ENCODE data around the gene TRPM4.
"Not testable (repeated sequence)": the region's sequence is repeated elsewhere in the genome, so short reads cannot be mapped to it uniquely, and the experiment has no call there.

TRPM4 gene

DNA sequence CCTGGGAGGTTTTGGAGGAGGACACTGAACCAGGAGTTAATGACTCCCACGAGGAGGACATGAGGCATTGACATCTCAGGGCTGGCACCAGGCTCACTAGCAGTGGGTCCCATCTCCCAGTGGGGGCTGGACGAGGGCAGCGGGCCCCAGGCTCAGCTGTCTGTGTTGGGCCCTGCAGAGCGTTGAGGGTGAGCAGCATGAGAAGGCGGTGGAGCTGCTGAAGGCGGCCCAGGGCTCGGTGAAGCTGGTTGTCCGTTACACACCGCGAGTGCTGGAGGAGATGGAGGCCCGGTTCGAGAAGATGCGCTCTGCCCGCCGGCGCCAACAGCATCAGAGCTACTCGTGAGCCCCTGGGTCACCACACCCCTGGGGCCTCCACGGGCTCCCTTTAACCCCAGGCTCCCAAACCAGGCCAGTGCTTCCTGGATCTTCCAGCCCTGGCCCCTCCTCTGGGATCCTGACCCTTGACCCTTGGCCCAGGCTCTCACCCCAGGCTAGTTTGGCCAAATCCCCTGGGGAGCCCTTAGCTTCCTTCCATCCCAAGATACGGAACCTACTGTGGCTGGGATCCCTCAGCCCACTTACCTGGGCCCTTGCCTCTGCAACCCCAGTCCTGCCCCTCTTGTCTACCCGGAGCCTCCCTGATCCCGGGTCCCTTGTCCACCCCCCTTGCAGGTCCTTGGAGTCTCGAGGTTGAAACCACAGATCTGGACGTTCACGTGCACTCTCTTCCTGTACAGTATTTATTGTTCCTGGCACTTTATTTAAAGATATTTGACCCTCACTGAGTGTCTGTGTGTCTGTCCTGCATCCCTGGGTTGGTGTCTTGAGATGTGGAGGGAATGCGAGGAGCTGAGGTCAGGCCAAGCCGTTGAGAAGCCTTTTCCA is 39.7 kb upstream of the TRPM4 start:
- Histone ChIP-seq H3K27me3 (ENCODE audit: control insufficient read depth, insufficient read depth, low read length) (peaks cover 9% of the 10 kb centered on the region), H3K27ac (ENCODE audit: low read length) (no peak overlapping the region), H3K4me3 (ENCODE audit: low read length) (peak overlapping the region; percentile 81; the same call in 1 of the 2 replicates), H3K9me3 (ENCODE audit: control insufficient read depth, insufficient read depth, low read length) (no peaks in the 10 kb centered on the region), H3K4me1 (ENCODE audit: control insufficient read depth, insufficient read depth, low read length) (peaks cover 3% of the 10 kb centered on the region), H3K36me3 (ENCODE audit: control insufficient read depth, insufficient read depth, low read length) (peaks cover 3% of the 10 kb centered on the region; the same call in 1 of the 2 replicates)
- DNase-seq (ENCODE audit: low read depth, low spot score) = no peak
- WGBS (ENCODE audit: insufficient coverage, insufficient read length) = no CpG with 5 or more reads among the region's 26 CpGs

DNA sequence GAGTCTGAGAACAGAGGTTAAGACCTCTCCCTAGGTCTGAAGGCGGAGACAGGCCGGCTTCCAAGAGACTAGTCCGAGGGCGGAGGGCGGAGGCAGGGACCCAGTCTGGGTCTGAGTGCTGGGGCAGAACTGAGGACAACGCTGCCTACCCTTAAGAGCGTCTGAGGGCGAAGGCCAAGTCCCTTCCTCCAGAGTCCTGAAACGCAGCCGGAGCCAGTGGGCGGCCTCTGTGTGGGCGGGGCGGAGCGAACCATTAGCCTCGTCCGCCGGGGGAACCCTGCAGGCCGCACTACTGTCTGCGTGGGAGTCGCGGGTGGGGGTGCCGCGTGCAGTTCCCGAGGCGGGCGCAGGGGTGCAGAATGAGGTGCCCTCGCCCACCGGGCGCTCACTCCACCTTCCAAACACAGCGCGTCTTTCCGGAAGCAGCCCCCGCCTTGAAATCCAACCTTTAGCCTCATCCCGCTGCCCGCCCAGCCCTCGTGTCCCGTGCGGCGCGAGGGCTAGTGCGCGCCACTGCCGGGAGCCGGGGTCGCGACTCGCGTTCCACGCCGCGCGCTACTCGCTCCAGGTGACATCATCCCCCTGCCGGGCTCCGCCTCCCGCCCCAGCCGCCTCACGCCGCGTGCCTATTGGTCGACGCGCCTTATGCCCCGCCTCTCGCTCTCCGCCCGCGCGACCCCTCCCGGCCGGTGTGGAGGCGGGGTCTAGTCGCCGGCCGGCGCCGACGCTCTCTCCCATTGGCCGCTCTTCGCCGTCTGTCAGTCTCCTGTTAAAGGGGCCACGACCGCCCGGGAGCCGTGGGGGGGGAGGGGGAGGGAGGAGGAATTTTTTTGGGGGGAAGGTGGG is 38.8 kb upstream of the TRPM4 start, which contains the start of gene C19orf73:
C19orf73 (minus strand) TSS at position 579 of the 846 bp plus-strand sequence; CDS start at position 458, 121 bp downstream.
- Histone ChIP-seq H3K36me3 (ENCODE audit: control insufficient read depth, insufficient read depth, low read length) (peaks cover 3% of the 10 kb centered on the region; the same call in 1 of the 2 replicates), H3K9me3 (ENCODE audit: control insufficient read depth, insufficient read depth, low read length) (no peaks in the 10 kb centered on the region), H3K27ac (ENCODE audit: low read length) (no peak within 1 kb of the TSS), H3K4me1 (ENCODE audit: control insufficient read depth, insufficient read depth, low read length) (peaks cover 3% of the 10 kb centered on the region), H3K4me3 (ENCODE audit: low read length) (peak within 1 kb of the TSS; percentile 81), H3K27me3 (ENCODE audit: control insufficient read depth, insufficient read depth, low read length) (peaks cover 9% of the 10 kb centered on the region)
- WGBS (ENCODE audit: insufficient coverage, insufficient read length) = no CpG with 5 or more reads among the region's 85 CpGs
- DNase-seq (ENCODE audit: low read depth, low spot score) = no peak

DNA sequence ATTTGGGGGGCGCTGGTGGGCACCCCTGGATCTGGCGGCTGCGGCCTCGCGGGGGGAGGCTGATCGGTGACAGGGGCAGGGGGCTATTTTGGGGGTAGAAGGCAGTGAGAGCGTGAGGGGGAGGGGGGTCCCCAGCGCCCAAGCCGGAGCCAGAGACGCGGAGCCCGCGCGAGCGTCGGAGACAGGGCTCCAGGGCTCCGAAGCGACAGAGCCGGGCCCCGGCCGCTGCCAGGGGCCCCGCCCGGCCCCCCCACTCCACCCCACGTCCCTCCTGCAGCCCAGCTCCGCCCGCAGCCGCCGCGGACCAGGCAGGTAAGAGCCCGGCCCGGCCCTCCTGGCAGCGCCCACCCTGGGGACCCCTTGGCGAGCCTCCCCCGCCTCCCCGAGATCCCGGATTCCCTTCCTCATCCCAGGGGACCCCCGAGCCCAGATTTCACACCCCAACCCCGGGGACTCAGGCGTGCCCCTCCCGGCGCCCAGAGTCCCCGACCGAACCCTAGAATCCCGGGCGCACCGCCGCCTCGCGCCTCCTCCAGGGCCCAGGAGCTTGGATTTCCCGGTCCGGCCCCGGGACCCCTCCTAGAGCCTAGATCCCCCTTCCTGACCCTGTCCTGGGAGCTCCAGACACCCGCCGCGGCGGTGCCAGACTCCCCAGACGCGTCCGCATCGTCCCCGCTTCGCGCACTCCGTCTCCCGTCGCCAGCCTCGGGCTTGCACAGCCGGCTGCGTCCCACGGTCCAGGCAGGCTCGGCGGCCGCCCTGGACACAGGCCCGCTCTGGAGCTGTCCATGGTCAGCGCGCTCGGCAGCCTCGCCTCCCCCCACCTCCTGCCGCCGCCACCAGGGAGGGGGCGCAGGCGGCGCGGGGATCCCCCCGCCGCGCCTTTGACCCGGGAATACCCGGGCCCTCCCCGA is 37.9 kb upstream of the TRPM4 start, which contains the start of gene PPFIA3:
PPFIA3 (plus strand) TSS at position 134 of the 914 bp plus-strand sequence. CDS start 8,330 bp downstream, outside the sequence.
- peaks cover 9% of the 10 kb centered on the region for H3K27me3 ChIP-seq (ENCODE audit: control insufficient read depth, insufficient read depth, low read length)
- no peaks in the 10 kb centered on the region for H3K9me3 ChIP-seq (ENCODE audit: control insufficient read depth, insufficient read depth, low read length)
- H3K4me3 ChIP-seq (ENCODE audit: low read length) = peak within 1 kb of the TSS; percentile 81
- no CpG with 5 or more reads among the region's 90 CpGs for WGBS (ENCODE audit: insufficient coverage, insufficient read length)
- no peak for DNase-seq (ENCODE audit: low read depth, low spot score)
- peaks cover 1% of the 10 kb centered on the region; the same call in 1 of the 2 replicates for H3K4me1 ChIP-seq (ENCODE audit: control insufficient read depth, insufficient read depth, low read length)
- H3K27ac ChIP-seq (ENCODE audit: low read length) = no peak within 1 kb of the TSS
- H3K36me3 ChIP-seq (ENCODE audit: control insufficient read depth, insufficient read depth, low read length) = peaks cover 3% of the 10 kb centered on the region; the same call in 1 of the 2 replicates

DNA sequence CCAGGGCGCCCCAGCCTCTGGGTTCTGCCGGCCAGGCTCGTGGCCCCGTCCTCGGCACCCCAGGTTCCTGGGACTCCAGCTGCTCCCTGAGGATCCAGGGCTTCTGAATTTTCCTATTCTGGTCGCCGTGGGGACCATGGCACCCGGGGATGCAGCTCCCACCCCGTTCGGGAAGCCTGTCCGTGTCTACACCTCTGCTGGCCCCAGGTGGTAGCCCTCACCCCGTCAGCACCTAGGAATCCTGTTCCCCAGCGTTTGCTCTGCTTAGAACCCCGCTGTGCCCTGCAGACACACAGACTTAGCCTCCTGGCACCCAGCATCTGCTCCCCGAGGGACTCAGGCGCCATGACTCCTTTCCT is 37.3 kb upstream of the TRPM4 start:
- Histone ChIP-seq H3K36me3 (ENCODE audit: control insufficient read depth, insufficient read depth, low read length) (peaks cover 3% of the 10 kb centered on the region; the same call in 1 of the 2 replicates), H3K9me3 (ENCODE audit: control insufficient read depth, insufficient read depth, low read length) (no peaks in the 10 kb centered on the region), H3K4me3 (ENCODE audit: low read length) (no peak overlapping the region), H3K27ac (ENCODE audit: low read length) (no peak overlapping the region), H3K27me3 (ENCODE audit: control insufficient read depth, insufficient read depth, low read length) (peaks cover 9% of the 10 kb centered on the region), H3K4me1 (ENCODE audit: control insufficient read depth, insufficient read depth, low read length) (peaks cover 2% of the 10 kb centered on the region; the same call in 1 of the 2 replicates)
- no CpG with 5 or more reads among the region's 16 CpGs for WGBS (ENCODE audit: insufficient coverage, insufficient read length)
- no peak for DNase-seq (ENCODE audit: low read depth, low spot score)

DNA sequence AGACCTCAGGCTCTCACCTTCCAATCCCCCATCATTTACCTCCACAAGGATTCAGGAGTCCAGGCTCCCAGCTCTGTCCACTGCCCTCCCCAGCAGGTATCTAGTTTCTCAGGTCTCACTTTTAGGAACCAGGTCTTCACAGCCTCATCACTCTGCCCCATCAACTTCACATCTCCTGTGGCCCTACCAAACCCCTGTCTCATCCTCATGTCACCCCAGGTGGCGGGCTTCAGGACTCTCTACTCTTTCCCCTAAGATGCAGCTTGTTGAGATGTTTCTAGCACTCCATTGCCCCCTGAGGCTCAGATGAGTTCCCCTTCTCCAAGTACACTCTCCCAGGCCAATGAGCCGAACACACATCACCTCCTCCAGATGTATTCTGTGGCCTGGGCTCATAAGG is 36.7 kb upstream of the TRPM4 start:
- Histone ChIP-seq H3K27me3 (ENCODE audit: control insufficient read depth, insufficient read depth, low read length) (peaks cover 9% of the 10 kb centered on the region), H3K9me3 (ENCODE audit: control insufficient read depth, insufficient read depth, low read length) (no peaks in the 10 kb centered on the region), H3K4me3 (ENCODE audit: low read length) (no peak overlapping the region), H3K4me1 (ENCODE audit: control insufficient read depth, insufficient read depth, low read length) (peaks cover 2% of the 10 kb centered on the region; the same call in 1 of the 2 replicates), H3K27ac (ENCODE audit: low read length) (no peak overlapping the region), H3K36me3 (ENCODE audit: control insufficient read depth, insufficient read depth, low read length) (peaks cover 3% of the 10 kb centered on the region; the same call in 1 of the 2 replicates)
- DNase-seq (ENCODE audit: low read depth, low spot score) = no peak
- WGBS (ENCODE audit: insufficient coverage, insufficient read length) = no CpG with 5 or more reads among the region's 2 CpGs

DNA sequence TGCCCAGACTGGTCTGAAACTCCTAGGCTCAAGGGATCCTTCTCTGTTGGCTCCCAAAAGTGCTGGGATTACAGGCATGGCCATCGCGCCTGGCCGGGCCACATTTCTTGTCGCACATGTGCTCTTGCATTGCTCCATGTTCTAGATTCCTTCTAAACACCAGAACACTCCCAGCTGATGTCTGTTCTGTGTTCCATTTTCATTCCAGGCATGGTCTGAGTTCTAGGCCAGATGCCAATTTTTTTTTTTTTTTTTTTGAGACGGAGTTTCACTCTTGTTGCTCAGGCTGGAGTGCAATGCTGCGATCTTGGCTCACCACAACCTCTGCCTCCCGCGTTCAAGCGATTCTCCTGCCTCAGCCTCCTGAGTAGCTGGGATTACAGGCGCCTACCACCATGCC is 35.8 kb upstream of the TRPM4 start:
- not testable (repeated sequence) for H3K4me3 ChIP-seq (ENCODE audit: low read length); H3K27ac ChIP-seq (ENCODE audit: low read length); H3K4me1 ChIP-seq (ENCODE audit: control insufficient read depth, insufficient read depth, low read length); H3K9me3 ChIP-seq (ENCODE audit: control insufficient read depth, insufficient read depth, low read length); DNase-seq (ENCODE audit: low read depth, low spot score); H3K27me3 ChIP-seq (ENCODE audit: control insufficient read depth, insufficient read depth, low read length); H3K36me3 ChIP-seq (ENCODE audit: control insufficient read depth, insufficient read depth, low read length)
- WGBS (ENCODE audit: insufficient coverage, insufficient read length) = no CpG with 5 or more reads among the region's 10 CpGs

DNA sequence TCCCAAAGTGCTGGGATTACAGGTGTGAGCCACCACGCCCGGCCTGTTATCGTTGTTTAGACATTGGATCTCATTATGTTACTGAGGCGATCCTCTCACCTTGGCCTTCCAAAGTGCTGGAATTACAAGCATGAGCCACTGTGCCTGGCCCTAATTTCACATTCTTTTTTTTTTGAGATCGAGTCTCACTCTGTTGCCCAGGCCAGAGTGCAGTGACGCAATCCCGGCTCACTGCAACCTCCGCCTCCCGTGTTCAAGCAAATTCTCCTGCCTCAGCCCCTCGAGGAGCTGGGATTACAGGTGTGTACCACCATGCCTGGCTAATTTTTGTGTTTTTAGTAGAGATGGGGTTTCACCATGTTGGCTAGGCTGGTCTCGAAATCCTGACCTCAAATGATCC is 34.3 kb upstream of the TRPM4 start:
- H3K9me3 ChIP-seq (ENCODE audit: control insufficient read depth, insufficient read depth, low read length); H3K4me1 ChIP-seq (ENCODE audit: control insufficient read depth, insufficient read depth, low read length); H3K27me3 ChIP-seq (ENCODE audit: control insufficient read depth, insufficient read depth, low read length); H3K4me3 ChIP-seq (ENCODE audit: low read length); DNase-seq (ENCODE audit: low read depth, low spot score); H3K36me3 ChIP-seq (ENCODE audit: control insufficient read depth, insufficient read depth, low read length); H3K27ac ChIP-seq (ENCODE audit: low read length): not testable (repeated sequence)
- WGBS (ENCODE audit: insufficient coverage, insufficient read length) = no CpG with 5 or more reads among the region's 11 CpGs

DNA sequence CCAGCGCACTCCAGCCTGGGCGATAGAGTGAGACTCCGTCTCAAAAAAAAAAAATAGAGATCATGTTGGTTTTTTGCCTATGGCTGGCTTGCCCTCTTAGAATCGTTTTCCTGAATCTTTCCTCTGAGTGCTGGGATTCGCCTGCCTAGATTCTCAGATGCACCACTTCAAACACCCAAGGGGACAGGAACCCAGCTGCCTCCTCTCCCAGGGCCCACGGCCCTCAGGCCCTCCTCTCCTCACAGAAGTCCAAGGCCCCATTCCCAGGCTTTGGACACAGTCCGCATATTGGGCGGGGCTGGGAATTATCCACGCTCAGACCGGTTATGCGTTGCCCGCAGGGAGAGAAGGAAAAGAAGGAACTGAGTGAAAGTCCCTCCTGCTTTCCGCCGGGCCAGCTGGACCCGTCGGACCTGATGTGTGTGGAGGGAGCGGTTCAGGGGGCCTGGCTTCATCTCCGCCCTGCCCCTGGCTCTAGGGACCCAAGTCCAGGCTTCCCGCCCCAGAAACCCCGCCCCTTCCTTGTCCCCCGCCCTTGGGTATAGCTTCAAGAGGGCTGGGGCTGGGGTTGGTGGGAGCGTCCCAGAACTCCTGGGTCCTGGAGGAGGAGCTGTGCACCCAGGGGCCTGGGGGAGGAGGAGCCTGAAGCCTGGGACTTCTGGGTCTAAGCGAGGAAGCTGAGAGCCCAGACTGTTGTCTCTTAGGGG is 32.4 kb upstream of the TRPM4 start:
- Histone ChIP-seq H3K4me1 (ENCODE audit: control insufficient read depth, insufficient read depth, low read length) (peaks cover 5% of the 10 kb centered on the region), H3K27me3 (ENCODE audit: control insufficient read depth, insufficient read depth, low read length) (peaks cover 9% of the 10 kb centered on the region), H3K9me3 (ENCODE audit: control insufficient read depth, insufficient read depth, low read length) (no peaks in the 10 kb centered on the region), H3K4me3 (ENCODE audit: low read length) (peak overlapping the region; percentile 2; the same call in 1 of the 2 replicates), H3K36me3 (ENCODE audit: control insufficient read depth, insufficient read depth, low read length) (no peaks in the 10 kb centered on the region), H3K27ac (ENCODE audit: low read length) (no peak overlapping the region)
- DNase-seq (ENCODE audit: low read depth, low spot score) = no peak
- WGBS (ENCODE audit: insufficient coverage, insufficient read length) = no CpG with 5 or more reads among the region's 23 CpGs

DNA sequence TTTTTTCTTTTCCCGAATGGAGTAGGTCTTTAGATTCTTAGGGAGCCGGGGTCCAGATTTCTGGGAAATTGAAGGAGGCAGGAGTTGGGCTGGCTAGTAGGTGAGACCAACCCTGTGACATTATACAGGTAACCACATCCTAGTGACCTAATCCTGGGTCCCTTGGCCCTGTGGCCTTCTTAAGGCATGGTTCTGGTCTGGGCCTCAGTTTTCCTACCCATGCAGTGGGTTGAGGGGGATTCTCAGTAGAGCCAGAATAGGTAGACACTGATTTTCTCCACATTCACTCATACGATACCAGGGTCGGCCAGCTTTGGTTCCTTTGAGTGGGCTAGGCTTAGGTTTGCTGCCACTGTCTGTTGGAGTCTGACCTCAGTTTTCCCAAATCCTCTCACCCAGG is 31.0 kb upstream of the TRPM4 start:
- no CpG with 5 or more reads among the region's 4 CpGs for WGBS (ENCODE audit: insufficient coverage, insufficient read length)
- H3K9me3 ChIP-seq (ENCODE audit: control insufficient read depth, insufficient read depth, low read length) = no peaks in the 10 kb centered on the region
- H3K4me3 ChIP-seq (ENCODE audit: low read length) = no peak overlapping the region
- DNase-seq (ENCODE audit: low read depth, low spot score) = no peak
- no peaks in the 10 kb centered on the region for H3K27me3 ChIP-seq (ENCODE audit: control insufficient read depth, insufficient read depth, low read length)
- peaks cover 5% of the 10 kb centered on the region for H3K4me1 ChIP-seq (ENCODE audit: control insufficient read depth, insufficient read depth, low read length)
- no peaks in the 10 kb centered on the region for H3K36me3 ChIP-seq (ENCODE audit: control insufficient read depth, insufficient read depth, low read length)
- H3K27ac ChIP-seq (ENCODE audit: low read length) = no peak overlapping the region

Measured in iPS DF 6.9 (cell line).